ENCODE measurements around the gene ANO1. TPM values are rescaled to one million over a fixed set of nuclear protein-coding genes. Genes with fewer than 3 reads are reported as not detected.
"Not testable (repeated sequence)": the region's sequence is repeated elsewhere in the genome, so short reads cannot be mapped to it uniquely, and the experiment has no call there.

ANO1 gene
- total RNA-seq, 1 donor from 2014 or later, result 9.0 TPM

DNA sequence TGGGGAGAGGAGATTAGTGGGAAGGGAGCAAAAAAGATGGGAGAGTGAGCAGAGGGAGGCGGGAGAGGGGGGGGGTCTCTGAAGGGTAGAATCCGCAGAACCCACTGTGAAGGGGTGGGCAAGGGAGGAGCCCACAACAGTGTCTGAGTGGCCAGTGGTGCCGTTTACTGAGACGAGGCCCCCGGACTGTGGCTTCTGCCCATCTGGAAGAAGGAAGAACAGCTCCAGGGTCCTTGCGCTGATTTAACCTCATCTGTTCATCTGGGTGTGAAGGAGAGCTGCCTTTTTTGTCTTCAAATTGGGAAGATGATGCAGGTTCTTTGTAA, 45.7 kb upstream of the ANO1 start:
- intact Hi-C loops (cut with DNase I), result no loop called here
- H3K4me3 ChIP-seq, result no peak overlapping the region
- H3K27ac ChIP-seq, result no peak overlapping the region
- H3K27me3 ChIP-seq (ENCODE audit: low read depth), result no peaks in the 10 kb centered on the region
- TF ChIP-seq, protein P1, sequence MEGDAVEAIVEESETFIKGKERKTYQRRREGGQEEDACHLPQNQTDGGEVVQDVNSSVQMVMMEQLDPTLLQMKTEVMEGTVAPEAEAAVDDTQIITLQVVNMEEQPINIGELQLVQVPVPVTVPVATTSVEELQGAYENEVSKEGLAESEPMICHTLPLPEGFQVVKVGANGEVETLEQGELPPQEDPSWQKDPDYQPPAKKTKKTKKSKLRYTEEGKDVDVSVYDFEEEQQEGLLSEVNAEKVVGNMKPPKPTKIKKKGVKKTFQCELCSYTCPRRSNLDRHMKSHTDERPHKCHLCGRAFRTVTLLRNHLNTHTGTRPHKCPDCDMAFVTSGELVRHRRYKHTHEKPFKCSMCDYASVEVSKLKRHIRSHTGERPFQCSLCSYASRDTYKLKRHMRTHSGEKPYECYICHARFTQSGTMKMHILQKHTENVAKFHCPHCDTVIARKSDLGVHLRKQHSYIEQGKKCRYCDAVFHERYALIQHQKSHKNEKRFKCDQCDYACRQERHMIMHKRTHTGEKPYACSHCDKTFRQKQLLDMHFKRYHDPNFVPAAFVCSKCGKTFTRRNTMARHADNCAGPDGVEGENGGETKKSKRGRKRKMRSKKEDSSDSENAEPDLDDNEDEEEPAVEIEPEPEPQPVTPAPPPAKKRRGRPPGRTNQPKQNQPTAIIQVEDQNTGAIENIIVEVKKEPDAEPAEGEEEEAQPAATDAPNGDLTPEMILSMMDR (IDR thresholded peaks at IDR 0.05), result no peak
- H3K36me3 ChIP-seq, result no peaks in the 10 kb centered on the region
- no peaks in the 10 kb centered on the region for H3K4me1 ChIP-seq
- ATAC-seq (no peak), DNase-seq (no peak)
- H3K9me3 ChIP-seq, result no peaks in the 10 kb centered on the region

DNA sequence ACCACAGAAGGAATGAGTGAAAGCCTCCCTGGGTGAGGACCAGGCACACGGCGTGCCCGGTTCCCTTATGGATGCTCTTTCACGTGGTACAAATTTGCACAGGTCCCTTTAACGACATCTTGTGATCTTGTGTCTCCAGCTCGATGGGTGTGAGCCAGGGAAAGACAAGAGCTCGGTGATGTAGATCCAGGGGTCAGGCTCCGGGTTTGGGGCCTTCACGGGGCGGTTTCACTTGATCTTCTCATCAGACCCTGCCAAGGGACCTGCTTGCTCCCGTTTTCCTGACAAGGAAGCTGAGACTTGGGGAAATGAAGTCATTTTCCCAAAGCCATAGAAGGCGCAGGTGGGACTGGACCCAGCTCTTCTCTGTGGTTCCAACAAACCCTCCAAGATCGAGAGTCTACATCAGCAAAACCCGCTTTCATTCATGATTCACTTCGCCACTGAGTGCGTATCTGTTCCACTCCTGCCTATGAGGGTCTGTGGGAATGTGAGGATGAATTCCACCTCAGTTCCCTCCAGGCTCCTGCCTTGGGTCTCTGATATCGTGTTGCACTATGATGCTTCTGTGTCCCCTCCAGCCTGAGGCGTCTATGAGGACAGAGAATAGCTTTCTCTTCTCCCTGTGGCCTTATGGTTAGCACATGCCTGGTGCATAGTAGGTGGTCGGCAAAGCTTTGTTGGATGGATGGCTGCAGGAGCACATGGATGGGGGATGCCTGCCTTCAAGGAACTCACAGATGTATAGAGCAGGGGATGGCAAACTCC, 45.0 kb upstream of the ANO1 start:
- no peaks in the 10 kb centered on the region for H3K36me3 ChIP-seq
- H3K4me1 ChIP-seq, result no peaks in the 10 kb centered on the region
- H3K9me3 ChIP-seq, result peaks cover 4% of the 10 kb centered on the region
- intact Hi-C loops (cut with DNase I), result no loop called here
- ATAC-seq, result no peak
- no peaks in the 10 kb centered on the region for H3K27me3 ChIP-seq (ENCODE audit: low read depth)
- no peak overlapping the region for H3K4me3 ChIP-seq
- DNase-seq, result no peak
- H3K27ac ChIP-seq, result no peak overlapping the region
- TF ChIP-seq, protein P1 (IDR thresholded peaks at IDR 0.05), result no peak

DNA sequence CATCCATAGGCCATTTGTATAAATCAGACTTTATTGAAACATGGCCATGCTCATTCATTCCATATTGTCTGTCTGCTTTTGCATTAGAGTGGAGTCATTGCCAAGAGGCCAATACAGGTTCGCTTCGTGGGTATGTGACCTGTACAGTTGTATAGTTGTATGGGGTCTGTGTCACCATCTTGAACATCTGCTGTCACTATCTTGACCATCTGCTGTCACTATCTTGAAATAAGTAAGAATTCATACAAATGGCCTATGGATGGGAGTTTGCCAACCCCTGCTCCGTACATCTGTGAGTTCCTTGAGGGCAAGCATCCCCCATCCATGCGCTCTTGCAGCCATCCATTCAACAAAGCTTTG, 44.4 kb upstream of the ANO1 start:
- intact Hi-C loops (cut with DNase I), result no loop called here
- no peaks in the 10 kb centered on the region for H3K4me1 ChIP-seq
- TF ChIP-seq, protein P1 (IDR thresholded peaks at IDR 0.05), result no peak
- peaks cover 10% of the 10 kb centered on the region for H3K9me3 ChIP-seq
- DNase-seq, result no peak
- H3K4me3 ChIP-seq, result no peak overlapping the region
- no peak overlapping the region for H3K27ac ChIP-seq
- no peaks in the 10 kb centered on the region for H3K36me3 ChIP-seq
- no peaks in the 10 kb centered on the region for H3K27me3 ChIP-seq (ENCODE audit: low read depth)
- ATAC-seq, result no peak

DNA sequence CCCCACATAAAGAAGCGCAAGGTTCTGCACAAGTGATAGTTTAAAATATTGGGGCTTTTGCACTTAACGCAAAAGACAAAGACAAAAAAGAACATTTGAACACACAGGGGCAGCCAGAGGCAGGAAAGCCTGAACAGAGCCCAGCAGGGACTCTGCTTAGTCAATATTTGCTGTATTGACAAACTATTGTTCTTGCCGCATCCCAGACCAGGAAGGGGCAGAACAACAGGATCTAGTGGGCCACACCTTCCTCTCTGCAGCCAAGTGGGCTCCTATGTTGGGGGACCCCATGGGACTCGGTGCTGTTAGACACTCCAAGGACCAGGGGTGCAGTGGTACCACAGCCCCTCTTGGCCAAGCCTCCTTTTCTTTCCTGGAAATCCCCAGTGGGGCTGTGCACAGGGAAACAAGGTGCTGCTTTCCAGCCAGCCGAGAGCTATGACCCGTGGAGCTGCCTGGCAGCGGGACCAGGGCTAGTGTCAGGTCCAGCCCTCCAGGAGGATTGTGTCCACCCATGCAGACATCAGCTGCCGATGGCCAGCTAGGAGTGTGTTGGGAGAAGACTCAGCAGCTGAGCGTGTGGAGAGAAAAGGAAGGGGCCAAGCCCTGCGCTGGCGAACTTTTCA, 43.3 kb upstream of the ANO1 start:
- Histone ChIP-seq H3K27ac (no peak overlapping the region), H3K27me3 (ENCODE audit: low read depth) (no peaks in the 10 kb centered on the region), H3K4me1 (no peaks in the 10 kb centered on the region), H3K36me3 (no peaks in the 10 kb centered on the region), H3K9me3 (peaks cover 13% of the 10 kb centered on the region), H3K4me3 (no peak overlapping the region)
- intact Hi-C loops (cut with DNase I), result loop anchor here (5.0 kb wide), 1 partner anchor 188 kb away; no protein-coding TSS in a partner anchor
- TF ChIP-seq, protein P1 (IDR thresholded peaks at IDR 0.05), result no peak
- no peak for ATAC-seq
- no peak for DNase-seq

DNA sequence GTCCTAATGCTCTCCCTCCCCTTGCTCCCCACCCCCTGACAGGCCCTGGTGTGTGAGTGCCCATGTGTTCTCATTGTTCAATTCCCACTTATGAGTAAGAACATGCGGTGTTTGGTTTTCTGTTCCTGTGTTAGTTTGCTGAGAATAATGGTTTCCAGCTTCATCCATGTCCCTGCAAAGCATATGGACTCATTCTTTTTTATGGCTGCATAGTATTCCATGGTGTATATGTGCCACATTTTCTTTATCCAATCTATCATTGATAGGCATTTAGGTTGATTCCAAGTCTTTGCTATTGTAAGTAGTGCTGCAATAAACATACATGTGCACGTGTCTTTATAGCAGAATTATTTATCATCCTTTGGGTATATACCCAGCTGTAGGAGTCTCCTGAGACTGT, 42.5 kb upstream of the ANO1 start:
- H3K27ac ChIP-seq; DNase-seq; H3K27me3 ChIP-seq (ENCODE audit: low read depth); H3K4me1 ChIP-seq; H3K4me3 ChIP-seq; ATAC-seq; H3K36me3 ChIP-seq: not testable (repeated sequence)
- intact Hi-C loops (cut with DNase I), result loop anchor here (5.0 kb wide), 1 partner anchor 188 kb away; no protein-coding TSS in a partner anchor
- peaks cover 13% of the 10 kb centered on the region for H3K9me3 ChIP-seq

All from lower lobe of right lung (tissue), 2 donors.